OCI-LY3 (cell line): ENCODE measurements around the gene TBC1D1.
A peak's percentile ranks its signal among the peaks of the same experiment; 100 is the strongest.

Experiments
- H2AFZ ChIP-seq: fragments of 200-600, 300-600 bp; shearing (Covaris generic); 2 replicates; pipeline ENCODE4 v1.6.0; 2014; ENCODE audit warnings: antibody characterized with exemption, low read depth, low read length
- H3K27ac ChIP-seq: fragments of 200-600, 300-600 bp; sonication (generic); 2 replicates; pipeline ENCODE4 v1.5.1; 2014; ENCODE audit warnings: mild to moderate bottlenecking, low read length, moderate library complexity, mixed read lengths
- H3K27me3 ChIP-seq: fragments of 200-600, 300-600 bp; sonication (generic); 2 replicates; pipeline ENCODE4 v1.6.1; 2014; ENCODE audit warnings: low read depth, low read length, mixed read lengths
- H3K36me3 ChIP-seq: fragments of 200-600, 300-600 bp; sonication (generic); replicated peaks from 2 replicates; pipeline ENCODE3; 2014; ENCODE audit warnings: low read depth, low read length, mixed read lengths
- H3K4me1 ChIP-seq: fragments of 300-600, 200-600 bp; sonication (generic); 2 replicates; pipeline ENCODE4 v1.6.1; 2014; ENCODE audit warnings: low read length, mixed read lengths
- H3K4me2 ChIP-seq: fragments of 200-600, 300-600 bp; sonication (generic); 2 replicates; pipeline ENCODE4 v1.6.1; 2014; ENCODE audit warnings: low read length, mixed read lengths
- H3K4me3 ChIP-seq: fragments of 300-600, 200-600 bp; sonication (generic); 2 replicates; pipeline ENCODE4 v1.5.1; 2014; ENCODE audit warnings: antibody characterized with exemption, mild to moderate bottlenecking, low read length, moderate library complexity
- H3K79me2 ChIP-seq: fragments of 300-600, 200-600 bp; shearing (Covaris generic); 2 replicates; pipeline ENCODE4 v1.6.1; 2014; ENCODE audit warnings: mild to moderate bottlenecking, low read length, mixed read lengths
- H3K9ac ChIP-seq: fragments of 300-600, 200-600 bp; shearing (Covaris generic); 2 replicates; pipeline ENCODE4 v1.6.0; 2014; ENCODE audit warnings: mild to moderate bottlenecking, low read length, moderate library complexity
- H3K9me3 ChIP-seq: fragments of 200-600, 300-600 bp; shearing (Covaris generic); 2 replicates; pipeline ENCODE4 v1.6.1; 2014; ENCODE audit warnings: low read length, mixed read lengths; ENCODE audit not compliant: insufficient read depth
- H4K20me1 ChIP-seq: fragments of 200-600, 300-600 bp; sonication (generic); 2 replicates; pipeline ENCODE4 v1.6.1; 2016; ENCODE audit warnings: low read length, mixed read lengths; ENCODE audit not compliant: insufficient read depth
- EZH2phosphoT487 ChIP-seq: fragments of 200-600 bp; shearing (Covaris generic); IDR thresholded peaks from 2 replicates; pipeline ENCODE4 v1.6.1; 2018; ENCODE audit warnings: antibody characterized with exemption, mixed run types, low read depth
- TF ChIP-seq, protein P1 (sequence below): fragments of 200-600, 300-600 bp; sonication (generic); IDR thresholded peaks from 2 replicates; pipeline ENCODE4 v1.5.1; 2014; ENCODE audit warnings: antibody characterized with exemption, low read length, low read depth

TBC1D1 gene

GRCh38 chr4:37977471-37978247, 86.8 kb downstream of the TBC1D1 start:
- peaks cover 34% of the 10 kb centered on the region for H4K20me1 ChIP-seq
- peak overlapping the region; percentile 92 for H3K4me2 ChIP-seq
- H3K4me3 ChIP-seq = peak overlapping the region; percentile 85
- peak overlapping the region; percentile 95 for H3K9ac ChIP-seq
- TF ChIP-seq, protein P1, sequence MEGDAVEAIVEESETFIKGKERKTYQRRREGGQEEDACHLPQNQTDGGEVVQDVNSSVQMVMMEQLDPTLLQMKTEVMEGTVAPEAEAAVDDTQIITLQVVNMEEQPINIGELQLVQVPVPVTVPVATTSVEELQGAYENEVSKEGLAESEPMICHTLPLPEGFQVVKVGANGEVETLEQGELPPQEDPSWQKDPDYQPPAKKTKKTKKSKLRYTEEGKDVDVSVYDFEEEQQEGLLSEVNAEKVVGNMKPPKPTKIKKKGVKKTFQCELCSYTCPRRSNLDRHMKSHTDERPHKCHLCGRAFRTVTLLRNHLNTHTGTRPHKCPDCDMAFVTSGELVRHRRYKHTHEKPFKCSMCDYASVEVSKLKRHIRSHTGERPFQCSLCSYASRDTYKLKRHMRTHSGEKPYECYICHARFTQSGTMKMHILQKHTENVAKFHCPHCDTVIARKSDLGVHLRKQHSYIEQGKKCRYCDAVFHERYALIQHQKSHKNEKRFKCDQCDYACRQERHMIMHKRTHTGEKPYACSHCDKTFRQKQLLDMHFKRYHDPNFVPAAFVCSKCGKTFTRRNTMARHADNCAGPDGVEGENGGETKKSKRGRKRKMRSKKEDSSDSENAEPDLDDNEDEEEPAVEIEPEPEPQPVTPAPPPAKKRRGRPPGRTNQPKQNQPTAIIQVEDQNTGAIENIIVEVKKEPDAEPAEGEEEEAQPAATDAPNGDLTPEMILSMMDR = peak; percentile 61
- TF ChIP-seq EZH2phosphoT487 = no peak
- peak overlapping the region; percentile 55 for H2AFZ ChIP-seq
- peaks cover 20% of the 10 kb centered on the region for H3K79me2 ChIP-seq
- no peaks in the 10 kb centered on the region for H3K9me3 ChIP-seq
- peak overlapping the region; percentile 46 for H3K27ac ChIP-seq
- peaks cover 13% of the 10 kb centered on the region for H3K27me3 ChIP-seq
- no peaks in the 10 kb centered on the region for H3K36me3 ChIP-seq
- peaks cover 21% of the 10 kb centered on the region for H3K4me1 ChIP-seq

DNA sequence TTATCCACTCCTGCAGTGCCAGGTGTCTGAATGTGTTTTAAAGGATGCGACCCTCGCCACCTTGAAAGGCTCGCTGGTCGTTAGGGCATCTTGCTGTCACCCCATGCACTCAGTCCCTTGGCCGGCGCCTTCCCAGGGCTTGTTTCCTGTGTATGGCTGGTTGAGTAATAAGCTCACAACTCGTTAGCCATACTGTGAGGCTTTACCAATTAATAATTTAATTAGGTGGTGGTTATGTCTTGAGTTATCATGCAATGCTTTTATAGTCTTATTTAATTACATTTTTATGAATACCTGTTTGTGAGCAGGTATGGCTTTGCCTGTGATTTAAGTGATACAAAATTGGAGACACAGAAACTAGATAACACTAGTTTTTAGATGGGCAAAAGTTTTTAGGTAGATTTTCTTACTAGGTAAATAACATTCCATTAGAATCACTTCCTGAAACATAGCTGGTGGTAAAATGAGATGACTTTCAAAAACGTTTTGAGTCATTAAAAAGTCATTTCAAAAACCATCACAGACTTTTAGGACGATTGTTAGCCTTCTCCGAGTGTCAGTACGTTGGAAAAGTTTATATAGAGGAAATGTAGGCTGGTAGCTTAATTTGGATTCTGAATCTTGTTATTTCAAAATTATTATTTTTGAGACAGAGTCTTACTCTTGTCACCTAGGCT, 87.5 kb downstream of the TBC1D1 start:
- no peaks in the 10 kb centered on the region for H3K36me3 ChIP-seq
- 0 out of 2 replicates have a peak overlapping the region, but pooled peaks have one; percentile 46 for H3K27ac ChIP-seq
- H3K4me2 ChIP-seq = peak overlapping the region; percentile 92
- peaks cover 21% of the 10 kb centered on the region for H3K4me1 ChIP-seq
- peaks cover 36% of the 10 kb centered on the region for H4K20me1 ChIP-seq
- peaks cover 13% of the 10 kb centered on the region for H3K27me3 ChIP-seq
- peaks cover 23% of the 10 kb centered on the region for H3K79me2 ChIP-seq
- H3K4me3 ChIP-seq = peak overlapping the region; percentile 85
- H3K9ac ChIP-seq = peak overlapping the region; percentile 95
- TF ChIP-seq EZH2phosphoT487 = no peak
- TF ChIP-seq, protein P1 = no peak
- H3K9me3 ChIP-seq = no peaks in the 10 kb centered on the region
- no peak overlapping the region for H2AFZ ChIP-seq

DNA sequence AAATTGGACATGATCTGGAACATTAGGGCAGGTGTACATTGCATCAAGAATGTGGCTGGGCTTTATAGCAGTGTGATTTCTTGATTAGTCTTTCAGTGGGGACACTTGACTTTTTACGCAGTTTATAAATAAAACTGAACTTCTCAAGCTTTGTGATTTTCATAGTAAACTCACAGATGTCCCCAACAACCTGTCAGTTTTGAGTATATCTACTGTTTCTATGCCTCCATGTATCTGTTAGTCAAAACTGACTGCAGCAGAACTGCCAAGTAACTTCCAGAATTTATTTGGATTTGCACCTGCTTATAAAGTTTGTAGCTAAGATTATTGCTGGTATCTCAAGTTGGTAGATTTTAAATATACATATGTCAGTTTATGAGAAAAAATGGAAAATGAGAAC, 89.4 kb downstream of the TBC1D1 start:
- H2AFZ ChIP-seq = no peak overlapping the region
- H3K36me3 ChIP-seq = no peaks in the 10 kb centered on the region
- no peak overlapping the region for H3K4me3 ChIP-seq
- peaks cover 21% of the 10 kb centered on the region for H3K4me1 ChIP-seq
- H3K27me3 ChIP-seq = peaks cover 13% of the 10 kb centered on the region
- H4K20me1 ChIP-seq = peaks cover 43% of the 10 kb centered on the region
- H3K4me2 ChIP-seq = no peak overlapping the region
- peaks cover 32% of the 10 kb centered on the region for H3K79me2 ChIP-seq
- H3K27ac ChIP-seq = no peak overlapping the region
- TF ChIP-seq, protein P1 = no peak
- TF ChIP-seq EZH2phosphoT487 = no peak
- no peaks in the 10 kb centered on the region for H3K9me3 ChIP-seq
- H3K9ac ChIP-seq = no peak overlapping the region

DNA sequence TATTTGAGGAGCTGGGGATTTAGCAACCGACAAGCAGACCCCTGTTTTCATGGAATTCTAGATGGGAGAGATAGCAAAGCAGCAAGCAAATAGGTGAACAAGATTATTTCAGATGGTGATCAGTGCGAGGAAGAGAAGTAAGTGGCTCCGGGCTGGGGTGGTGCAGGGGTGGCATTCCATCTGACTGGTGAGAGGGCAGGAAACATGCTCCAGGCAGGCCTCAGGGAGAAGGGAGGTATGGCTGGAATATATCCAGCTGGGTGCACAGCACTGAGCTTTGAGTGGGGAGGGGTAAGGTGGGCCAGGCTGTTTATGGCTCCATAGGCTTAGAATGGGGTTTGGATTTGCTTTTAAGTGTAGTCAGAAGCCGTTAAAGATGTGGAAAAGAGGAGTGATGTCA, 90.5 kb downstream of the TBC1D1 start:
- Histone ChIP-seq H2AFZ (no peak overlapping the region), H3K27ac (no peak overlapping the region), H3K4me3 (no peak overlapping the region), H3K27me3 (peaks cover 13% of the 10 kb centered on the region), H4K20me1 (peaks cover 43% of the 10 kb centered on the region), H3K9me3 (no peaks in the 10 kb centered on the region), H3K36me3 (no peaks in the 10 kb centered on the region), H3K79me2 (peaks cover 38% of the 10 kb centered on the region), H3K4me2 (no peak overlapping the region), H3K9ac (no peak overlapping the region), H3K4me1 (peaks cover 21% of the 10 kb centered on the region)
- TF ChIP-seq, protein P1 = no peak
- no peak for TF ChIP-seq EZH2phosphoT487
